Measurements from ENCODE around the gene GRK1. TPM values are rescaled to one million over a fixed set of nuclear protein-coding genes. Genes with fewer than 3 reads are reported as not detected.

Gene GRK1
- total RNA-seq, 1 experiment from 2014 or later: not detected

- ChIA-PET CTCF (no interaction called here), POLR2A (ENCODE audit: unreplicated experiment) (no interaction called here)
- no TSS peak for BruUV-seq (replicated peaks)
- H3K4me3 ChIP-seq: no peak overlapping the region
- H3K36me3 ChIP-seq (ENCODE audit: low read depth): no peaks in the 10 kb centered on the region
- H3K79me2 ChIP-seq (ENCODE audit: low read depth): no peaks in the 10 kb centered on the region
- intact Hi-C loops (cut with micrococcal nuclease; ENCODE audit: unreplicated experiment): no loop called here
- H3K9me3 ChIP-seq (ENCODE audit: insufficient read depth, low read depth): peaks cover 6% of the 10 kb centered on the region; the same call in 1 of the 2 replicates
- no peak for TF ChIP-seq EZH2 (IDR thresholded peaks at IDR 0.05; ENCODE audit: low read depth)
- no peak for TF ChIP-seq CTCF (conservative IDR thresholded peaks at IDR 0.05)
- H3K27me3 ChIP-seq (ENCODE audit: insufficient read depth, low read depth): peaks cover 45% of the 10 kb centered on the region
- H4K20me1 ChIP-seq (ENCODE audit: insufficient read depth): no peaks in the 10 kb centered on the region
- H3K27ac ChIP-seq: no peak overlapping the region
- H3K4me2 ChIP-seq: no peak overlapping the region
- H3K4me1 ChIP-seq (replicated peaks; ENCODE audit: insufficient read depth): 0 out of 2 replicates have a peak, but pooled peaks cover 12% of the 10 kb centered on the region
- peaks cover 6% of the 10 kb centered on the region; the same call in 1 of the 2 replicates for H3F3A ChIP-seq (ENCODE audit: insufficient read depth, low read depth)
- no peaks in the 10 kb centered on the region for H3K9me2 ChIP-seq (ENCODE audit: insufficient read depth)
- DNase-seq: peak in 1 of 2 experiments; percentile 58
- no peak overlapping the region for H2AFZ ChIP-seq
Observed at GRCh38 chr13:113771709-113772331, 104.8 kb downstream of the GRK1 start.

- ChIA-PET CTCF (no interaction called here), POLR2A (ENCODE audit: unreplicated experiment) (no interaction called here)
- H3K9me2 ChIP-seq (ENCODE audit: insufficient read depth): no peaks in the 10 kb centered on the region
- DNase-seq: peak in 1 of 2 experiments; percentile 60
- 0 out of 2 replicates have a peak, but pooled peaks cover 12% of the 10 kb centered on the region for H3K4me1 ChIP-seq (replicated peaks; ENCODE audit: insufficient read depth)
- no peaks in the 10 kb centered on the region for H3K36me3 ChIP-seq (ENCODE audit: low read depth)
- no TSS peak for BruUV-seq (replicated peaks)
- peaks cover 44% of the 10 kb centered on the region for H3K27me3 ChIP-seq (ENCODE audit: insufficient read depth, low read depth)
- H3K4me3 ChIP-seq: no peak overlapping the region
- intact Hi-C loops (cut with micrococcal nuclease; ENCODE audit: unreplicated experiment): no loop called here
- no peak overlapping the region for H3K27ac ChIP-seq
- H3F3A ChIP-seq (ENCODE audit: insufficient read depth, low read depth): peaks cover 6% of the 10 kb centered on the region; the same call in 1 of the 2 replicates
- no peak overlapping the region for H3K4me2 ChIP-seq
- H2AFZ ChIP-seq: no peak overlapping the region
- H4K20me1 ChIP-seq (ENCODE audit: insufficient read depth): no peaks in the 10 kb centered on the region
- TF ChIP-seq CTCF (conservative IDR thresholded peaks at IDR 0.05) (no peak), EZH2 (IDR thresholded peaks at IDR 0.05; ENCODE audit: low read depth) (no peak)
- H3K9me3 ChIP-seq (ENCODE audit: insufficient read depth, low read depth): peaks cover 6% of the 10 kb centered on the region; the same call in 1 of the 2 replicates
- no peaks in the 10 kb centered on the region for H3K79me2 ChIP-seq (ENCODE audit: low read depth)
Observed at GRCh38 chr13:113774177-113775107, 107.4 kb downstream of the GRK1 start.

- H3K4me3 ChIP-seq: no peak overlapping the region
- no peaks in the 10 kb centered on the region for H3K36me3 ChIP-seq (ENCODE audit: low read depth)
- TF ChIP-seq EZH2 (IDR thresholded peaks at IDR 0.05; ENCODE audit: low read depth) (no peak), CTCF (conservative IDR thresholded peaks at IDR 0.05) (no peak)
- ChIA-PET POLR2A (ENCODE audit: unreplicated experiment) (no interaction called here), CTCF (no interaction called here)
- no peaks in the 10 kb centered on the region for H4K20me1 ChIP-seq (ENCODE audit: insufficient read depth)
- H3K27ac ChIP-seq: no peak overlapping the region
- no peak for DNase-seq
- BruUV-seq (replicated peaks): no TSS peak
- 0 out of 2 replicates have a peak, but pooled peaks cover 12% of the 10 kb centered on the region for H3K4me1 ChIP-seq (replicated peaks; ENCODE audit: insufficient read depth)
- no peak overlapping the region for H2AFZ ChIP-seq
- peaks cover 39% of the 10 kb centered on the region for H3K27me3 ChIP-seq (ENCODE audit: insufficient read depth, low read depth)
- peaks cover 6% of the 10 kb centered on the region; the same call in 1 of the 2 replicates for H3K9me3 ChIP-seq (ENCODE audit: insufficient read depth, low read depth)
- H3F3A ChIP-seq (ENCODE audit: insufficient read depth, low read depth): peaks cover 6% of the 10 kb centered on the region; the same call in 1 of the 2 replicates
- H3K9me2 ChIP-seq (ENCODE audit: insufficient read depth): no peaks in the 10 kb centered on the region
- H3K4me2 ChIP-seq: no peak overlapping the region
- intact Hi-C loops (cut with micrococcal nuclease; ENCODE audit: unreplicated experiment): no loop called here
- H3K79me2 ChIP-seq (ENCODE audit: low read depth): no peaks in the 10 kb centered on the region
Observed at GRCh38 chr13:113775451-113776145, 108.6 kb downstream of the GRK1 start.
